Measurements from ENCODE around the gene EFR3B.

Gene EFR3B

GRCh38 chr2:25164561-25164960 lies 122.7 kb downstream of the EFR3B start:
- TF ChIP-seq ZNF70 (CRISPR knock-in tag; IDR thresholded peaks at IDR 0.05) (no peak), ZFP3 (CRISPR knock-in tag; IDR thresholded peaks at IDR 0.05) (no peak), ESRRG (CRISPR knock-in tag; IDR thresholded peaks at IDR 0.05) (no peak), ZC3H10 (CRISPR knock-in tag; IDR thresholded peaks at IDR 0.05) (no peak), POU6F1 (CRISPR knock-in tag; IDR thresholded peaks at IDR 0.05; ENCODE audit: borderline replicate concordance, low read depth) (no peak), ZNF565 (CRISPR knock-in tag; conservative IDR thresholded peaks at IDR 0.05; ENCODE audit: low read depth) (no peak)

GRCh38 chr2:25165992-25166875 lies 124.4 kb downstream of the EFR3B start:
- TF ChIP-seq ZC3H10 (CRISPR knock-in tag; IDR thresholded peaks at IDR 0.05): no peak
- no peak for TF ChIP-seq PPARA (CRISPR knock-in tag; IDR thresholded peaks at IDR 0.05; ENCODE audit: borderline replicate concordance)
- no peak for TF ChIP-seq ISL1 (CRISPR knock-in tag; IDR thresholded peaks at IDR 0.05)
- ATAC-seq: peak; percentile 72

More at GRCh38 chr2:25164561-25164960, 122.7 kb downstream of the EFR3B start:
- no peak for ATAC-seq

DNA sequence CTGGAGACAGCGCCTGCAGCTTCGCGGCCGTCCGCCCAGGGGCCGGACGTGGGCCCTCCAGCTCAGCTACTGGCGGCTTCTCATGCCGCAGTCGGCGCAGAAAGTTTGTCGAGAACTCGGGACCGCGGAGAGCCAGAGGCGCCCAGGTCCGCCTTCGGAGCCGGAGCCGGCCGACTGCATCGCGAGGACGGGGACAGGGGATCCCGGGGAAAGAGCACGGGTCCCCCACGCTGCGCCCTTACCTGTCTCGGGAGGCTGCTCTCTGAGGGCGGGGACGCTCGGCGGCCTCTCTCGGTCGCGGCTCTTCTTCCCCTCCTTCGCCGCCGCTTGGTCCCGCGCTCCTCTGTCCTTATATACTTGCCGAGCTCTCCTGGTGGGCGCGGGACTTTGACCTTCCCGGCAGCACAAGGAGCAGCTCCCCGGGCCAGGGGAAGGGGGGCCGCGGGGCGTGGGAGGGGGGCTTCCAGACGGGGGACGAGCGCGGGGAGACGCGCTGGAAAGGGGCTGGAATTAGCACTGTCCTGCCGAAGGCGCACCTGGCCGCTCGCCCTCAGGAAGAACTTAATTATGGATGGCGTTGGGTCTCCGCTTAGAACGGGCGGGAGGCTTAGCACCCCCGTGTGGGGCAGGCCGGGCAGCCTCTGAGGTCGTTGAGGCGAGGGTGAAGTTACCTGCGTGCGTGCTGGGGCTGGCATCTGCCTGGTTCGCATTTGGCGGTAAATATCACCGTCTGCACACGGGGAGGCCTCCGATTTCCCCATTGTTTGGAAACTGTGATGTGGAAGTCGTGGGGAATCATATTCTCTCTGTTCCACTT lies 126.6 kb downstream of the EFR3B start, which contains the start of gene POMC:
POMC (minus strand) TSS at position 325 of the 817 bp plus-strand sequence. CDS start 3,808 bp downstream, outside the sequence.
- TF ChIP-seq ZFP3 (CRISPR knock-in tag; IDR thresholded peaks at IDR 0.05) (no peak), ZFP30 (CRISPR knock-in tag; IDR thresholded peaks at IDR 0.05) (no peak), CSRNP3 (CRISPR knock-in tag; IDR thresholded peaks at IDR 0.05) (no peak), ZNF565 (CRISPR knock-in tag; conservative IDR thresholded peaks at IDR 0.05; ENCODE audit: low read depth) (no peak)
- peak; percentile 83 for ATAC-seq

- no peak for ATAC-seq
- TF ChIP-seq CSDC2 (CRISPR knock-in tag; IDR thresholded peaks at IDR 0.05) (no peak), PPARA (CRISPR knock-in tag; IDR thresholded peaks at IDR 0.05; ENCODE audit: borderline replicate concordance) (no peak), SNAI2 (CRISPR knock-in tag; IDR thresholded peaks at IDR 0.05) (no peak), GLIS3 (CRISPR knock-in tag; IDR thresholded peaks at IDR 0.05) (no peak)
- TF ChIP-seq, protein P1, sequence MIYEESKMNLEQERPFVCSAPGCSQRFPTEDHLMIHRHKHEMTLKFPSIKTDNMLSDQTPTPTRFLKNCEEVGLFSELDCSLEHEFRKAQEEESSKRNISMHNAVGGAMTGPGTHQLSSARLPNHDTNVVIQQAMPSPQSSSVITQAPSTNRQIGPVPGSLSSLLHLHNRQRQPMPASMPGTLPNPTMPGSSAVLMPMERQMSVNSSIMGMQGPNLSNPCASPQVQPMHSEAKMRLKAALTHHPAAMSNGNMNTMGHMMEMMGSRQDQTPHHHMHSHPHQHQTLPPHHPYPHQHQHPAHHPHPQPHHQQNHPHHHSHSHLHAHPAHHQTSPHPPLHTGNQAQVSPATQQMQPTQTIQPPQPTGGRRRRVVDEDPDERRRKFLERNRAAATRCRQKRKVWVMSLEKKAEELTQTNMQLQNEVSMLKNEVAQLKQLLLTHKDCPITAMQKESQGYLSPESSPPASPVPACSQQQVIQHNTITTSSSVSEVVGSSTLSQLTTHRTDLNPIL (CRISPR knock-in tag; IDR thresholded peaks at IDR 0.05; ENCODE audit: low read depth): no peak
Measured at GRCh38 chr2:25169073-25169470, 127.2 kb downstream of the EFR3B start.

DNA sequence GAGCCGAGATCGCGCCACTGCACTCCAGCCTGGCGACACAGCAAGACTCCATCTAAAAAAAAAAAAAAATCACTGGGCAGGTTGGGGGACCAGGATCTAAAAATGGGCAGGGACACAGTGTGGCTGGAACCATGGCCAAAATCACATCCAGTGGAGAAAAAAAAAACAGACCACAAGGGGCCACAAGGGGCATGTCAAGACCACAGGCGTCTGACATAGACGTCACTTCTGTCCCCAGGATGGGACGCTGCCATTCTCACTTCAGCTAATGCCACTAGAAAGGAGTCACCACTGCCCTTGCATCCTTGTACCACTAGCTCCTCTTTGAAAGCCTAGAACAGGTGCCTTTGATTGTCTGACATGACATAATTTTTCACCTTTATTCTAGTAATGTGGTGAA lies 129.0 kb downstream of the EFR3B start:
- no peak for TF ChIP-seq SNAI2 (CRISPR knock-in tag; IDR thresholded peaks at IDR 0.05)
- TF ChIP-seq, protein P1 (CRISPR knock-in tag; IDR thresholded peaks at IDR 0.05; ENCODE audit: low read depth): no peak
- TF ChIP-seq TCF4 (CRISPR knock-in tag; IDR thresholded peaks at IDR 0.05; ENCODE audit: borderline replicate concordance): no peak
- TF ChIP-seq ZFP3 (CRISPR knock-in tag; IDR thresholded peaks at IDR 0.05): no peak
- no peak for TF ChIP-seq ISL1 (CRISPR knock-in tag; IDR thresholded peaks at IDR 0.05)
- no peak for TF ChIP-seq BACH2 (CRISPR knock-in tag; IDR thresholded peaks at IDR 0.05; ENCODE audit: borderline replicate concordance)
- no peak for TF ChIP-seq ZNF565 (CRISPR knock-in tag; conservative IDR thresholded peaks at IDR 0.05; ENCODE audit: low read depth)
- TF ChIP-seq ZNF8 (CRISPR knock-in tag; IDR thresholded peaks at IDR 0.05): no peak
- TF ChIP-seq, protein P2, sequence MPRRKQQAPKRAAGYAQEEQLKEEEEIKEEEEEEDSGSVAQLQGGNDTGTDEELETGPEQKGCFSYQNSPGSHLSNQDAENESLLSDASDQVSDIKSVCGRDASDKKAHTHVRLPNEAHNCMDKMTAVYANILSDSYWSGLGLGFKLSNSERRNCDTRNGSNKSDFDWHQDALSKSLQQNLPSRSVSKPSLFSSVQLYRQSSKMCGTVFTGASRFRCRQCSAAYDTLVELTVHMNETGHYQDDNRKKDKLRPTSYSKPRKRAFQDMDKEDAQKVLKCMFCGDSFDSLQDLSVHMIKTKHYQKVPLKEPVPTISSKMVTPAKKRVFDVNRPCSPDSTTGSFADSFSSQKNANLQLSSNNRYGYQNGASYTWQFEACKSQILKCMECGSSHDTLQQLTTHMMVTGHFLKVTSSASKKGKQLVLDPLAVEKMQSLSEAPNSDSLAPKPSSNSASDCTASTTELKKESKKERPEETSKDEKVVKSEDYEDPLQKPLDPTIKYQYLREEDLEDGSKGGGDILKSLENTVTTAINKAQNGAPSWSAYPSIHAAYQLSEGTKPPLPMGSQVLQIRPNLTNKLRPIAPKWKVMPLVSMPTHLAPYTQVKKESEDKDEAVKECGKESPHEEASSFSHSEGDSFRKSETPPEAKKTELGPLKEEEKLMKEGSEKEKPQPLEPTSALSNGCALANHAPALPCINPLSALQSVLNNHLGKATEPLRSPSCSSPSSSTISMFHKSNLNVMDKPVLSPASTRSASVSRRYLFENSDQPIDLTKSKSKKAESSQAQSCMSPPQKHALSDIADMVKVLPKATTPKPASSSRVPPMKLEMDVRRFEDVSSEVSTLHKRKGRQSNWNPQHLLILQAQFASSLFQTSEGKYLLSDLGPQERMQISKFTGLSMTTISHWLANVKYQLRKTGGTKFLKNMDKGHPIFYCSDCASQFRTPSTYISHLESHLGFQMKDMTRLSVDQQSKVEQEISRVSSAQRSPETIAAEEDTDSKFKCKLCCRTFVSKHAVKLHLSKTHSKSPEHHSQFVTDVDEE (CRISPR knock-in tag; IDR thresholded peaks at IDR 0.05): no peak
- no peak for TF ChIP-seq PPARA (CRISPR knock-in tag; IDR thresholded peaks at IDR 0.05; ENCODE audit: borderline replicate concordance)
- TF ChIP-seq PATZ1 (CRISPR knock-in tag; IDR thresholded peaks at IDR 0.05; ENCODE audit: borderline replicate concordance): no peak
- no peak for TF ChIP-seq ZNF70 (CRISPR knock-in tag; IDR thresholded peaks at IDR 0.05)
- no peak for ATAC-seq

All from SK-N-SH treated with all-trans-retinoic acid at 6 μM for 48 hours (cell line).